Stimulated activated CD8-positive, alpha-beta memory T cell treated with anti-CD3 and anti-CD28 coated beads, Interleukin-12 subunit alpha, Interleukin-12 subunit beta, amount 100 ng/mL, for 1 hour (primary cell): Measurements from ENCODE around the gene MEGF10.

Source experiments
- DNase-seq: peaks from one replicate; pipeline ENCODE4 v3.0.0-alpha.2; 2020; ENCODE audit warnings: low read depth

Gene MEGF10

GRCh38 chr5:127441799-127442484, 151.3 kb downstream of the MEGF10 start:
- no peak for DNase-seq

- no peak for DNase-seq
These were observed 153.6 kb downstream of the MEGF10 start for GRCh38 chr5:127444171-127444570.

GRCh38 chr5:127445328-127445727, 154.7 kb downstream of the MEGF10 start:
- DNase-seq, result no peak

- no peak for DNase-seq
These were observed 156.0 kb downstream of the MEGF10 start for GRCh38 chr5:127446626-127447025.

DNA sequence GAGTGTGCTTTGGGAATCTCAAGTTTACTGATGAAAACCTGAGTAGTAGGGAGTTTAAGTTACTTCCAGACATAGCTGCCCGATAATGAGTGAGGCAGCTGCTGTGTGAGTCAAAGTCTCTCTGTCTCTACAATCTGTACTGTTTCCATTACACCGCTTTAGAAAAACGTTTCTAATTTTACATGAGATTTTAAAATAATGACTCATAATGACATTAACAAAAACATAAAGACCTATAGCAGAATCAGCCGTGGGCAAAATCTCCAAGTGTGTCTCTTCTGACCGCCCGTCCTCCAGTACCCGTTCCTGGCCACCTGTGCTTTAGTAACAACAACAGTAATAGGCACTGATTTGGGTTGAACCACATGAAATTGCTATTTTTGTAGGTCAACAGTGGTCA, 157.2 kb downstream of the MEGF10 start:
- no peak for DNase-seq

DNA sequence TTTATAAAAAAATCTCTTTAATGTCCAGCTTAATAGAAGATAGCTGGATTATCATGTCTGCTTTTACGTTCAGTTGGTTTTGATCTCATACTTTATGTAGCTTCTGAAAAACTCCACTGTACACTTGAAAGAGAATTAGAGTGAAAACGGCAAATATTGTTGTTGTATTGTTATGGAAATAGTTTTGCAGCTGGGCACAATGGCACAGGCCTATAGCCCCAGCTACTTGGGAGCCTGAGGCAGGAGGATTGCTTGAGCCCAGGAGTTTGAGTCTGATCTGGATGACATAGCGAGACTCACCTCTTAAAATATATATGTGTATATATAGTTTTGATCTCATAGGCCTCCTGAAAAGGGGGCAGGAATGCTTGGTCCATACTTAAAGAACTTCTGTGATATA, 159.4 kb downstream of the MEGF10 start:
- no peak for DNase-seq

- no peak for DNase-seq
These were observed 160.5 kb downstream of the MEGF10 start for GRCh38 chr5:127451096-127451495.

DNA sequence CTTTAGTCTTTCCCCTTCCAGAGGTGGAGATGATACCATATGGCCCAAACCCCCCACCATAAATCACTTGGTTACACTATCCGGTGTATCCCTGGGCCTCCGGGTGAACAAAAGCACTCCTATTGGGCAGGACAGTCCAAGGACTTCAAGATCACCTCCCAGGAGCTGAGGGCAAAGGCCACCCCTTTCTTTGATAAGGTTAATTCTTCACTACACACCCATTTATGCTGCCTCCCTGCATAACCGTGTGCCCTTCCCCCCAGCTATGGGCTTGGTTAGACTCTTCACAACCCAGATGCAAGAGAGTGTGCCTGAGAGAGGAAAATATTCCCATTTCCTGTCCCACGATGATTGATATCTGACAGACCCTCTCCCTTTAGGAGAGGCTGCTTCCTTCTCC, 162.0 kb downstream of the MEGF10 start:
- no peak for DNase-seq

DNA sequence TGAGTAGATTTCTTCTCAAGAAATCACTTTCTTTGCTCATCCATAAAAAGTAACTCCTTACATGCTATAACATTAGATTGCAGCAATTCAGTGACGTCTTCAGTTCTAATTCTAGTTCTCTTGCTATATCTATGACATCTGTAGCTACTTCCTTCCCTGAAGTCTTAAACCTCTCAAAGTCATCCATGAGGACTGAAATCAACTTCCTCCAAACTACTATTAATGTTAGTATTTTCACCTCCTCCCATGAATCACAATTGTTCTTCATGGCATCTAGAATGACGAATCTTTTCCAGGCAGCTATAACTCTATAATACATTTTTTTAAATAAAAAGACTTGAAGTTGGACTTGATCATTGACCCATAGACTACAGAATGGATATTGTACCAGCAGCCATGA, 180.6 kb downstream of the MEGF10 start:
- no peak for DNase-seq

DNA sequence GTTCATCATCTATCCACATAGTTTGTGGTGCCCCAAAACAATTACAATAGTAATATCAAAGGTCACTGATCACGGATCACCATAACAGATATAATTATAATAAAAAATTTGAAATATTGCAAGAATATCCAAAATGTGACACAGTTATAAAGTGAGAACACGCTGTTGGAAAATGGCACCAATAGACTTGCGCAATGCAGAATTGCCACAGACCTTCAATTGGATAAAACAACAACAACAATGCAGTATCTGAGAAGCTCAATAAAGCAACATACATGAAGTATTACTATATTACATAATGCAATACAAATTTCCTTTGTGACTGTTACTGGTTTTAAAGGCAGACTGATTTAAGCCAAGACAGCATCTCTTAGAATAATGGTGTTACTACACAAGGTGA, 182.1 kb downstream of the MEGF10 start:
- DNase-seq, result no peak

DNA sequence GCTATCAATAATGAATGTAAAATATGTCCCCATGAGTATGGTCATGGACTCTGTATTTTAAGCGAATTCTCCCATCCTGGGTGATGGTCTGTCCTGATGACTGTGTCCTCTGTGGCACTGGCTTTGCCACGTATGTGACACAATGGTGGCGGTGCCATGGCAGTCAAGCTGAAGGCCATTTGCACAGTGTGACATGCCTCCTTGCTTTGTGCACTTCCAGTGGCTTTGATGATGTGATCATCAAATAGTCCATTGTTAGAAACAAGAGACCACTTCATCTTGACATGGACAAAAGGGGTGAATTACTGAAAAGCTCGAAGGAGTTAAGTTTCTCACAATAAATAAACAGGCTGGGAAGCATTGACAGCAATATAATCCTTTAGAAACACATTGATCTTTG, 195.9 kb downstream of the MEGF10 start:
- DNase-seq, result no peak

DNA sequence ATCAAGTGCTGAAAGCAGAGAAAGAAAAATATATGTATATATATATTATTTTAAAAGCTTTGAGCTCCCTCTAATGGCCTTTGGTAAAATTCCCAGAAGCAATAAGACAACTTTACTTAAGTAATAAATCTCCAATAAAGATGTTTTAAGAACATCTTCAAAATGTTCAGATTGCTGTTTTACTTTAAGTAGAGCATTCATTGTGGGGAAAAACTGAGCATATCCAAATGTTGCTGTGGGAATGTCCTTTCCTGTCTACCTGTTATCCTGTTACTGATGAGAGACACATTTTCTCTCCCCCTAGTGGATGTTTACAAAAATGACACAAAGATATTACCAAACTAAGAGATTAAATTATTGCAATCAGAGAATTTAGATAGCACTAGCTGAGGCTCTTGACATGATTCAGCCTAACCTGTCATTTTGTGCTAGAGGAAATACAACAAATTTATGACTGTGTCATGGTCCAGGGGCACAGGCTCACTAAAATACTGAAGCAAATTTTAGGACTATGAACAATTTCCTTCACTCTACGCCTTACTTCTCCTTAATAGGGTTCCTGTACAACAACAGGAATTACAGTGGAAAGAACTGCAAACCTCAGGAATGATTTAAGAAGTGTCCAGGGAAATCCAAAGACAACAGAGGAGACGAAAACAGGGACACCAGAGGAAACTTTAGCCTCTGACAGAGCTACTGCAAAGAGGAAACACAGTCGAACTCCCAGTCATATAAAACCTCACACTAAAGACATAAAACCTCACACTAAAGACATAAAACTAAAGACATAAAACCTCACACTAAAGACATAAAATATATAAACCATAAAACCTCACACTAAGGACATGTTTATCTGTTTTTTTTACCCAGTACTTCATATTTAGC, 202.5 kb downstream of the MEGF10 start:
- DNase-seq, result no peak

GRCh38 chr5:127498548-127498947, 208.0 kb downstream of the MEGF10 start:
- DNase-seq, result no peak

GRCh38 chr5:127505905-127506304, 215.3 kb downstream of the MEGF10 start:
- no peak for DNase-seq

- DNase-seq, result no peak
These were observed 216.0 kb downstream of the MEGF10 start for GRCh38 chr5:127506616-127507015.

GRCh38 chr5:127508644-127509373, 218.2 kb downstream of the MEGF10 start:
- no peak for DNase-seq
